Gastroesophageal sphincter (tissue), 4 donors: ENCODE results near the gene SLC8A1. TPM values are rescaled to one million over a fixed set of nuclear protein-coding genes. Genes with fewer than 3 reads are reported as not detected.
A peak's percentile ranks its signal among the peaks of the same experiment; 100 is the strongest.

Source experiments
- ATAC-seq: fragments of 150-250 bp; one replicate; pipeline ENCODE4 v1.9.1; 2016; ENCODE audit warnings: mild to moderate bottlenecking, moderate library complexity
- H3K27ac ChIP-seq, 4 donors: fragments of 200-600 bp; sonication (generic) in 3 of 4; 1 replicate in 3 of 4; 2 replicates in 1 of 4; pipeline ENCODE4 v1.5.1; 2016 to 2019
- H3K27me3 ChIP-seq: fragments of 200-600 bp; sonication (generic); one replicate; pipeline ENCODE4 v1.5.1; 2019
- H3K36me3 ChIP-seq, 2 donors: fragments of 200-600 bp; sonication (generic); one replicate each; pipeline ENCODE4 v1.5.1; 2019; ENCODE audit warnings: control low read depth in 1 of 2
- H3K4me1 ChIP-seq, 3 donors: fragments of 200-600 bp; sonication (generic); 1 replicate in 2 of 3; 2 replicates in 1 of 3; pipeline ENCODE4 v1.5.1; 2016 to 2019; ENCODE audit warnings: control low read depth in 2 of 3
- H3K4me3 ChIP-seq, 2 donors: fragments of 200-600 bp; sonication (generic); one replicate each; pipeline ENCODE4 v1.5.1; 2019; ENCODE audit warnings: mild to moderate bottlenecking in 1 of 2, moderate library complexity in 1 of 2
- H3K9me3 ChIP-seq, 3 donors: fragments of 200-600 bp; sonication (generic); one replicate each; pipeline ENCODE4 v1.5.1; 2017 to 2019; ENCODE audit warnings: control low read depth in 2 of 3
- CTCF ChIP-seq, 4 experiments: fragments of 200-600 bp in 2 of 4; fragments of 450-650 bp in 2 of 4; sonication (generic) in 1 of 4; IDR thresholded peaks; one replicate each; pipeline ENCODE4 v1.5.1; 2017 to 2019; ENCODE audit warnings: antibody characterized with exemption in 4 of 4, mild to moderate bottlenecking in 2 of 4, moderate library complexity in 2 of 4
- EP300 ChIP-seq: sonication (generic); formaldehyde crosslinking; IDR thresholded peaks from one replicate; pipeline ENCODE4 v1.6.1; 2017; ENCODE audit warnings: antibody characterized with exemption, mild to moderate bottlenecking
- POLR2A ChIP-seq, 2 donors: fragments of 450-650 bp; IDR thresholded peaks; one replicate each; pipeline ENCODE4 v1.6.1; 2017; ENCODE audit warnings: antibody characterized with exemption in 2 of 2, mild to moderate bottlenecking in 2 of 2, moderate library complexity in 1 of 2
- POLR2AphosphoS5 ChIP-seq: sonication (generic); formaldehyde crosslinking; IDR thresholded peaks from one replicate; pipeline ENCODE4 v1.6.1; 2017; ENCODE audit warnings: antibody characterized with exemption
- WGBS, 2 donors: methylation state at CpG; one replicate each; pipeline ENCODE4 v1.1.5; 2018; ENCODE audit warnings: low coverage in 1 of 2; 5-methylcytosine and 5-hydroxymethylcytosine counted together
- total RNA-seq, 4 donors: library from RNA; depleted of rRNA; stranded (reverse); fragments of >200 nt; gene quantifications; one replicate each; pipeline ENCODE4 v1.1.0, GENCODE V29; 2016

SLC8A1 gene
- total RNA-seq, 4 donors from 2014 or later, result 76.3 to 168 (median 146) TPM

DNA sequence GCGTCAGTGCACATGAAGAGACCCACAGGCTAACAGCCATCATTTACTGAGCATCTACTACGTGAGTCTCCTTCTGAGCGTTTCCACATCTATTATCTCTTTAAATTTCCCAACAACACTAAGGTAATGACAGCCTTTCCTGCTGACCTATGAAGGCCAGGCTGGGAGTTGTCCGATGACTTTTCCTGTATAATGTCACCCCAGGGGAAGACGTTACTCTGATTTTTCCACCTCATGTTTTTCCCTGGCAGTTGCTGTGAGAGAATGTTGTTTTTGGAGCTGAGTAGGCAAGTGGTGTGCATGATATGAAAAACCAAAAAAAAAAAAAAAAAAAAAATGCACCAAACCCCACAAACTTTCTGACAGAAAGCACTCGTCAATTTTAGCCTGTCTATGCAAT lies 207.6 kb downstream of the SLC8A1 start:
- no peak for TF ChIP-seq CTCF (IDR thresholded peaks at IDR 0.05)
- TF ChIP-seq POLR2AphosphoS5, result no peak
- TF ChIP-seq POLR2A (IDR thresholded peaks at IDR 0.05), result no peak
- TF ChIP-seq EP300, result no peak
- no peak for ATAC-seq
- peak overlapping the region; percentile 43 to 69 (median 52) for H3K27ac ChIP-seq
- no peak overlapping the region for H3K4me3 ChIP-seq
- 49 to 50% methylated on average over 5 to 6 of the region's 6 CpGs for WGBS, 2 donors
- H3K27me3 ChIP-seq, result no peaks in the 10 kb centered on the region
- H3K36me3 ChIP-seq, result no peaks in the 10 kb centered on the region
- H3K9me3 ChIP-seq, result no peaks in the 10 kb centered on the region
- H3K4me1 ChIP-seq, result peaks cover 14 to 68% (median 17%) of the 10 kb centered on the region in 3 donors

GRCh38 chr2:40243581-40244187 lies 208.2 kb downstream of the SLC8A1 start:
- no peak for TF ChIP-seq POLR2AphosphoS5
- TF ChIP-seq EP300, result no peak
- TF ChIP-seq CTCF (IDR thresholded peaks at IDR 0.05), result no peak
- TF ChIP-seq POLR2A (IDR thresholded peaks at IDR 0.05), result no peak
- no peak for ATAC-seq
- 15 to 17% methylated on average over 3 of the region's 3 CpGs for WGBS, 2 donors
- no peaks in the 10 kb centered on the region for H3K9me3 ChIP-seq
- H3K4me3 ChIP-seq, result no peak overlapping the region
- peaks cover 14 to 71% (median 17%) of the 10 kb centered on the region in 3 donors for H3K4me1 ChIP-seq
- peak overlapping the region; percentile 43 to 69 (median 52) for H3K27ac ChIP-seq
- no peaks in the 10 kb centered on the region for H3K27me3 ChIP-seq
- no peaks in the 10 kb centered on the region for H3K36me3 ChIP-seq

- 75 to 91% methylated on average over 3 of the region's 3 CpGs for WGBS, 2 donors
- Histone ChIP-seq H3K27ac (no peak overlapping the region), H3K36me3 (no peaks in the 10 kb centered on the region), H3K4me1 (peaks cover 14 to 61% (median 17%) of the 10 kb centered on the region in 3 donors), H3K9me3 (no peaks in the 10 kb centered on the region), H3K27me3 (no peaks in the 10 kb centered on the region), H3K4me3 (no peak overlapping the region)
- no peak for TF ChIP-seq POLR2A (IDR thresholded peaks at IDR 0.05)
- TF ChIP-seq EP300, result no peak
- no peak for TF ChIP-seq CTCF (IDR thresholded peaks at IDR 0.05)
- no peak for TF ChIP-seq POLR2AphosphoS5
- ATAC-seq, result no peak
Measured at GRCh38 chr2:40242315-40242714, 209.6 kb downstream of the SLC8A1 start.

- peak overlapping the region; percentile 59 to 73 (median 66) for H3K27ac ChIP-seq
- peaks cover 14 to 41% (median 17%) of the 10 kb centered on the region in 3 donors for H3K4me1 ChIP-seq
- 0 to 2% methylated on average over 2 to 4 of the region's 5 CpGs for WGBS, 2 donors
- no peak overlapping the region for H3K4me3 ChIP-seq
- TF ChIP-seq CTCF (IDR thresholded peaks at IDR 0.05), result no peak
- peak; percentile 84 for TF ChIP-seq POLR2AphosphoS5
- no peak for TF ChIP-seq EP300
- no peaks in the 10 kb centered on the region for H3K9me3 ChIP-seq
- peak; percentile 94 for ATAC-seq
- H3K27me3 ChIP-seq, result no peaks in the 10 kb centered on the region
- H3K36me3 ChIP-seq, result no peaks in the 10 kb centered on the region
Measured at GRCh38 chr2:40240070-40240469, 211.8 kb downstream of the SLC8A1 start.

- WGBS, 2 donors, result 54 to 100% methylated on average over 1 to 3 of the region's 3 CpGs
- no peak for ATAC-seq
Measured at GRCh38 chr2:40230707-40231432, 221.0 kb downstream of the SLC8A1 start.

More at GRCh38 chr2:40230707-40231432, 221.0 kb downstream of the SLC8A1 start:
- H3K27ac ChIP-seq, result no peak overlapping the region
- no peaks in the 10 kb centered on the region for H3K36me3 ChIP-seq
- no peak overlapping the region for H3K4me3 ChIP-seq
- H3K4me1 ChIP-seq, result peaks cover 3 to 16% (median 8%) of the 10 kb centered on the region in 3 donors
- no peaks in the 10 kb centered on the region for H3K27me3 ChIP-seq
- H3K9me3 ChIP-seq, result no peaks in the 10 kb centered on the region
- no peak for TF ChIP-seq CTCF (IDR thresholded peaks at IDR 0.05)
- no peak for TF ChIP-seq POLR2AphosphoS5
- no peak for TF ChIP-seq POLR2A (IDR thresholded peaks at IDR 0.05)
- no peak for TF ChIP-seq EP300
